RPMI8226 (cell line): Measurements from ENCODE around the gene TC2N.
"Not testable (repeated sequence)": the region's sequence is repeated elsewhere in the genome, so short reads cannot be mapped to it uniquely, and the experiment has no call there.

Source experiments
- DNase-seq: peaks from one replicate; pipeline ENCODE4 v3.0.0-alpha.2; 2015

TC2N gene

GRCh38 chr14:91830777-91831176 lies 36.6 kb downstream of the TC2N start:
- DNase-seq, result no peak

GRCh38 chr14:91829511-91829910 lies 37.8 kb downstream of the TC2N start:
- no peak for DNase-seq

- no peak for DNase-seq
Observed at GRCh38 chr14:91827746-91828145, 39.6 kb downstream of the TC2N start.

- no peak for DNase-seq
Observed at GRCh38 chr14:91817566-91818325, 49.6 kb downstream of the TC2N start.

GRCh38 chr14:91814317-91814716 lies 53.0 kb downstream of the TC2N start:
- no peak for DNase-seq

- DNase-seq, result no peak
Observed at GRCh38 chr14:91810699-91811098, 56.6 kb downstream of the TC2N start.

GRCh38 chr14:91806716-91807115 lies 60.6 kb downstream of the TC2N start:
- DNase-seq, result no peak

GRCh38 chr14:91806094-91806493 lies 61.2 kb downstream of the TC2N start:
- not testable (repeated sequence) for DNase-seq

- DNase-seq, result no peak
Observed at GRCh38 chr14:91805659-91806058, 61.7 kb downstream of the TC2N start.

- no peak for DNase-seq
Observed at GRCh38 chr14:91801358-91801757, 66.0 kb downstream of the TC2N start.

GRCh38 chr14:91796617-91797347 lies 70.6 kb downstream of the TC2N start:
- no peak for DNase-seq

GRCh38 chr14:91793704-91794103 lies 73.6 kb downstream of the TC2N start:
- DNase-seq, result no peak

GRCh38 chr14:91786188-91786587 lies 81.1 kb downstream of the TC2N start:
- no peak for DNase-seq

- DNase-seq, result no peak
Observed at GRCh38 chr14:91780452-91780851, 86.9 kb downstream of the TC2N start.

GRCh38 chr14:91778217-91778616 lies 89.1 kb downstream of the TC2N start:
- no peak for DNase-seq

GRCh38 chr14:91774140-91775096 lies 92.9 kb downstream of the TC2N start:
- DNase-seq, result no peak

GRCh38 chr14:91770185-91770584 lies 97.2 kb downstream of the TC2N start:
- no peak for DNase-seq

GRCh38 chr14:91755570-91756295 lies 111.6 kb downstream of the TC2N start:
- no peak for DNase-seq

- DNase-seq, result no peak
Observed at GRCh38 chr14:91754819-91755218, 112.5 kb downstream of the TC2N start.

- DNase-seq, result no peak
Observed at GRCh38 chr14:91754185-91754584, 113.2 kb downstream of the TC2N start.

- DNase-seq, result no peak
Observed at GRCh38 chr14:91753501-91754128, 113.7 kb downstream of the TC2N start.

GRCh38 chr14:91752961-91753360 lies 114.4 kb downstream of the TC2N start:
- no peak for DNase-seq
